SHP77 (cell line): ENCODE measurements around the gene ATP11A.
A peak's percentile ranks its signal among the peaks of the same experiment; 100 is the strongest.
"Not testable (repeated sequence)": the region's sequence is repeated elsewhere in the genome, so short reads cannot be mapped to it uniquely, and the experiment has no call there.

Experiments used
- DNase-seq, 2 experiments: peaks; one replicate each; lab custom pipeline; 2025; lab: John Stamatoyannopoulos, UW

ATP11A gene

GRCh38 chr13:112863356-112863755 is 173.5 kb downstream of the ATP11A start:
- not testable (repeated sequence) for DNase-seq

GRCh38 chr13:112865478-112865877 is 175.6 kb downstream of the ATP11A start:
- DNase-seq, result not testable (repeated sequence)

GRCh38 chr13:112867301-112867711 is 177.5 kb downstream of the ATP11A start:
- no peak for DNase-seq

- no peak for DNase-seq
These were observed 178.5 kb downstream of the ATP11A start for GRCh38 chr13:112868308-112868707.

GRCh38 chr13:112869202-112870050 is 179.6 kb downstream of the ATP11A start:
- DNase-seq, result no peak

GRCh38 chr13:112870051-112870331 is 180.2 kb downstream of the ATP11A start:
- no peak for DNase-seq

GRCh38 chr13:112870737-112871287 is 181.0 kb downstream of the ATP11A start:
- no peak for DNase-seq

GRCh38 chr13:112871742-112872141 is 181.9 kb downstream of the ATP11A start:
- no peak for DNase-seq

- DNase-seq, result not testable (repeated sequence)
These were observed 183.1 kb downstream of the ATP11A start for GRCh38 chr13:112872657-112873631.

- DNase-seq, result peak; percentile 78
These were observed 184.3 kb downstream of the ATP11A start for GRCh38 chr13:112873851-112874750.

- DNase-seq, result no peak
These were observed 185.0 kb downstream of the ATP11A start for GRCh38 chr13:112874751-112875300.

GRCh38 chr13:112875627-112876026 is 185.8 kb downstream of the ATP11A start:
- no peak for DNase-seq

GRCh38 chr13:112876305-112877000 is 186.6 kb downstream of the ATP11A start:
- DNase-seq, result no peak

- no peak for DNase-seq
These were observed 187.2 kb downstream of the ATP11A start for GRCh38 chr13:112877066-112877465.

- DNase-seq, result no peak
These were observed 187.7 kb downstream of the ATP11A start for GRCh38 chr13:112877539-112877938.

- DNase-seq, result no peak
These were observed 188.4 kb downstream of the ATP11A start for GRCh38 chr13:112877976-112878955.

GRCh38 chr13:112879283-112879833 is 189.5 kb downstream of the ATP11A start:
- DNase-seq, result no peak

- no peak for DNase-seq
These were observed 190.4 kb downstream of the ATP11A start for GRCh38 chr13:112880221-112880641.

- no peak for DNase-seq
These were observed 191.2 kb downstream of the ATP11A start for GRCh38 chr13:112880976-112881540.
